ENCODE measurements around the gene SSR1.

Gene SSR1

DNA sequence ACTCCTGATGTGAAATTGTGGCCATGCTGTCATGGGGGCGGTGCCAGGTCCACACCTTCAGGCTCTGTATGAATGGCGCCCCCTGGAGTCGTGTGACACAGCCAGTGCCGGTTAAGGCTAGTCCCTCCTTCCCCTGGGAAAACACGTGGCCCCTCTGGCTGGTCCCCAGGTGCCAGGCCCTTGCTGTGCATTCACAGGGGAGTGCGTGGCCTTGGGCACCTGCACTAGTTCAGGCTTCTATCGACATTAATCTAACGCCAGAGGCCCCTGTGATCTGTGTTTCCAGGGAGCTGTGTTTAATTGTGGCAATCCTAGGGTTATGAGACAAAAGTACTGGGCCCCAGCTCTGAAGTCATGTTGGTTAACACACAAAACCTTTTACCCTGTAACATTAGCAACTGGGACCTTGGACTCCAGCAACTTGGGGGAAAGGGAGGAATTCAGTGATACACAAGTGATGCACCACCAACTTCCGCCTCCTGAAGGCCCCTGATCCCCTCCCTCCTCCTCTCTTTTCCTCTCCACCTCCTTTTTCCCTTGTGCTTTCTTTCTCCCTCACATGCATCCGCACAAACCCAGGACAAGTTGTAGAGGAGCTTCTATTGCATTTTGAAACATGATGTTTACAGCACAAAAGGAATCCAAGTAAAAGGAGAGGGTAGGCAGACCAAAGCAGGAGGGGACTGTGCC is 74.0 kb downstream of the SSR1 start:
- peak; percentile 91 for DNase-seq (ENCODE audit: low spot score)

GRCh38 chr6:7238526-7238899 is 74.5 kb downstream of the SSR1 start:
- DNase-seq (ENCODE audit: low spot score): no peak

DNA sequence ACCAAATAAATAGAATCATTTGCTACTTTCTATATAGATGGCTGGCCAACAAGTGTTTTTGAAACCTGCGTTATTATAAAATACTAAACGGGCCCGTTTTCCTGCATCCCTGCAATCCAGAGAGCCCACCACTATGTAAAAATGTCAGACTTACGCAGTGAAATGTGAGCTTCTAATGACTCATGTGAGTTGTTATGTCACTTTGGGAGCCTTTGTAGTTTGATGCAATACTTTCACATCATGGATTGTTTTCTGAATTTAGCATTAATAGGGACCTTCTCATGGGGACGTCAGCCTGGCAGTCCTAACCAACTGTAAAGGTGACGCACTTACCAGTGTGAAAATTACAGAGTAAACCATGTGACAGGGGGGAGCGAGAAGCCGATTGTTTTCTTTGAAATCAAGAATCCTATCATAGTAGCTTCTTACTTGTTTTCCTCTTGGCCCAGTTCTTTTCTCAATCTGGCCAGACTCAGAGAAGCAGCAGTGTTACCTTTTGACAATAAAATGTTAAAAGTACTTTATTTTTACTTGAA is 75.3 kb downstream of the SSR1 start:
- DNase-seq (ENCODE audit: low spot score): no peak

GRCh38 chr6:7236306-7237209 is 76.4 kb downstream of the SSR1 start:
- peak; percentile 56 for DNase-seq (ENCODE audit: low spot score)

DNA sequence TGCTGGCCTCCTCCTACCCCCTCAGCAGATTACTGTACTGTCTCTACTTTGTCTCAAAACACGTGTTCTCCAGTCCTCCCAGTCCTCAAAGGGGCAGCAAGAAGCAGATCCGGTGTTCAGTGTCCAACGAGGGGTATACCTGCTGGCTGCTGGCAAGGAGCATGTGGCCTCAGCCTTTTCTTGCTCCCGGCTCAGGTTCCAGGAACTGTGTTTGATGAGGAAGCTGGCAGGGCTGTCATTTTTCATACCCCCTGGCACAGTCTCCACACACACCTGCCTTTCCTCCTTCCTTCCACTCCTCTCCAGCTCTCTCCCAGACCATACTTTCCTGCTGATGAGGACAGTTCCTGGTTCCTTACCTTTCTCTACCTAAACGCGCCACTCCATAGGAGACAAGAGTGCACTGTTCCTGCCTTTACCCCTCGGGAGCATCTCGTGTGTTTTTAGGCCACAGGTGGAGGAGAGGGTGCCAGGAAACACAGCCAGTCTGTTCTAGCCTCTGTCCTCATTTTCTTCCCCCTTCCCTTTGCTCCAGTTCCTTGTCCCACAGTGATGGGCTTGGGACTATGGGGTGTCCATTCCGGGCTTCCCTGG is 77.2 kb downstream of the SSR1 start:
- DNase-seq (ENCODE audit: low spot score): no peak

- no peak for DNase-seq (ENCODE audit: low spot score)
These were observed 78.5 kb downstream of the SSR1 start for GRCh38 chr6:7234547-7234946.

GRCh38 chr6:7232351-7232750 is 80.6 kb downstream of the SSR1 start:
- no peak for DNase-seq (ENCODE audit: low spot score)

DNA sequence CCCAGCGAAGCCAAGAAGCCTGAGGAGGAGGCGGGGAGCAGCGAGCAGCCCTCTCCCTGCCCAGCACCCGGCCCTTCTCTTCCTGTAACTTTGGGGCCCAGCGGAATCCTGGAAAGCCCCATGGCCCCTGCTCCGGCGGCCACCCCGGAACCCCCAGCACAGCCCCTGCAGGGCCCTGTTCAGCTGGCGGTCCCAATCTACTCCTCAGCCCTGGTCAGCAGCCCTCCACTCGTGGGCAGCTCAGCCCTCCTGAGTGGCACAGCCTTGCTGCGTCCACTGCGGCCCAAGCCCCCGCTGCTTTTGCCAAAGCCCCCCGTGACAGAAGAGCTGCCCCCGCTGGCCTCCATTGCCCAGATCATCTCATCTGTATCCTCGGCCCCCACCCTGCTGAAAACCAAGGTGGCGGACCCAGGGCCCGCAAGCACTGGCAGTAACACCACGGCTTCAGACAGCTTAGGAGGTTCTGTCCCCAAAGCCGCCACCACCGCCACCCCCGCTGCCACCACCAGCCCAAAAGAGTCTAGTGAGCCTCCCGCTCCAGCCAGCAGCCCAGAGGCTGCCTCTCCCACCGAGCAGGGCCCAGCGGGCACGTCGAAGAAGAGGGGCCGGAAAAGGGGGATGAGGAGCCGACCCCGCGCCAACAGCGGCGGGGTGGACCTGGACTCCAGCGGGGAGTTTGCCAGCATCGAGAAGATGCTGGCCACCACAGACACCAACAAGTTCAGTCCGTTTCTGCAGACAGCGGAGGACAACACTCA is 81.9 kb downstream of the SSR1 start:
- no peak for DNase-seq (ENCODE audit: low spot score)

GRCh38 chr6:7230327-7230691 is 82.7 kb downstream of the SSR1 start:
- DNase-seq (ENCODE audit: low spot score): no peak

- no peak for DNase-seq (ENCODE audit: low spot score)
These were observed 83.3 kb downstream of the SSR1 start for GRCh38 chr6:7229376-7230326.

GRCh38 chr6:7228662-7229375 is 84.2 kb downstream of the SSR1 start:
- DNase-seq (ENCODE audit: low spot score): no peak

DNA sequence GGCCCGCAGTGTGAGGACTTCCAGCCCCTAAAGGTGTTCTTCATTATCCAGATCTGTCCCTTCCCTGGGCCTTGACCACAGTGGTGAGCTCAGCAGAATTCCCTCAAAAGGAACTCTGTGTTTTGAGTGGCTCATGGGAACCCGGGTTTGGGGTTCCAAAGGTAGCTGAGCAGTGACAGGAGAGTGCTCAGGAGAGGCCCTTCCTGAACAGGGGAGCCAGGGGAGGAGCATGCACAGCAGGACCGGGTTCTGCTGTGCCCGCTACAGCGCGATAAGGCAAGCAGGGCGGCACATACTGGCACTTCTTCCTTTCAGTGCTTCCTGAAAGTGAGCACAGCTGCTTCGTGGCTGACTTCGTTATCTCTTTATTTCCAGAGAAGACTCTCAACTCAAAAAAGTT is 88.3 kb downstream of the SSR1 start:
- peak; percentile 85 for DNase-seq (ENCODE audit: low spot score)

- no peak for DNase-seq (ENCODE audit: low spot score)
These were observed 90.8 kb downstream of the SSR1 start for GRCh38 chr6:7222197-7222596.

DNA sequence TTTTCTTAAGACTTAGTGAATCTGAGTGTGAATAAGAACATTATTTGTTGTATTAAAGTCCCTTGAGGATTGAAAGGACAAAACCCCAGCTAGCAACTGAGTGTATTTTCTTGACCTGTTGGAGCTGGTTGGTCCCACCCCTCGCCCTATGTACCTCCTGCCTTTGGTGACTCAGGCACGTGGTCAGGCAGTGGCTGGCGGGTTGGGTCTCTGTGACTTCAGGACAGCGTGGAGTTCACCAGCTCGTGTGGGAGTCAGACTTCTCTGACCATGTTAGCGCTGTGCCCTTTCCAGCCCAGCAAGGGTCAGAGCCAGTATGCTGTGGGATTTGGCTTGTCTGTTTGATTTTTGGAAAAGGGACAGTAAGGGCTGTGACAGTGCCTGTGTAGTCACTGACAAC is 93.7 kb downstream of the SSR1 start:
- DNase-seq (ENCODE audit: low spot score): no peak

- no peak for DNase-seq (ENCODE audit: low spot score)
These were observed 94.5 kb downstream of the SSR1 start for GRCh38 chr6:7218406-7218988.
